Sigmoid colon (tissue), 4 donors: Measurements from ENCODE around the gene SIGLEC1.

Source experiments
- CTCF ChIP-seq, 4 experiments: fragments of 450-650 bp in 3 of 4; fragments of 200-600 bp in 1 of 4; IDR thresholded peaks; one replicate each; pipeline ENCODE4 v1.5.1; 2016 to 2019; ENCODE audit warnings: antibody characterized with exemption in 4 of 4, mild to moderate bottlenecking in 3 of 4, moderate library complexity in 2 of 4
- EP300 ChIP-seq, 4 donors: sonication (generic); formaldehyde crosslinking; IDR thresholded peaks; one replicate each; pipeline ENCODE4 v1.6.1; 2017; ENCODE audit warnings: antibody characterized with exemption in 4 of 4
- POLR2AphosphoS5 ChIP-seq, 4 donors: sonication (generic); formaldehyde crosslinking; IDR thresholded peaks; one replicate each; pipeline ENCODE4 v1.6.1; 2017; ENCODE audit warnings: antibody characterized with exemption in 4 of 4

- TF ChIP-seq CTCF (IDR thresholded peaks at IDR 0.05) = no peak
- TF ChIP-seq POLR2AphosphoS5 (IDR thresholded peaks at IDR 0.05) = no peak
- TF ChIP-seq EP300 (IDR thresholded peaks at IDR 0.05) = no peak
Measured at GRCh38 chr20:3696745-3697587, 15.4 kb downstream of the SIGLEC1 start.
